Measurements from ENCODE around the gene AIFM3. TPM values are rescaled to one million over a fixed set of nuclear protein-coding genes. Genes with fewer than 3 reads are reported as not detected.

AIFM3 gene
- total and polyA plus RNA-seq, 11 donors: 0.25 to 3.0 (median 0.49) TPM; not detected in 2

- no peaks in the 10 kb centered on the region for H3K27me3 ChIP-seq
- peaks cover 0 to 88% (median 67%) of the 10 kb centered on the region in 9 donors for H3K36me3 ChIP-seq
- H3K27ac ChIP-seq: no peak overlapping the region
- WGBS, 4 donors: 88 to 98% (median 91%) methylated on average over 4 to 7 of the region's 7 CpGs
- ATAC-seq: no peak
- DNase-seq: peak in 1 of 5 donors; percentile 6
- no peaks in the 10 kb centered on the region for H3K4me1 ChIP-seq
- TF ChIP-seq POLR2A (IDR thresholded peaks at IDR 0.05) (no peak), CTCF (IDR thresholded peaks at IDR 0.05) (no peak)
- H3K4me3 ChIP-seq: no peak overlapping the region
- no peaks in the 10 kb centered on the region for H3K9me3 ChIP-seq
- intact Hi-C loops (cut with DNase I): loop anchor here in 1 of 10 donors (10.0 kb wide), 1 partner anchor 77 kb away; the partner anchor contains the start of gene CRKL
Measured at GRCh38 chr22:20992056-20992442, 25.0 kb downstream of the AIFM3 start.

- H3K27ac ChIP-seq: no peak overlapping the region
- TF ChIP-seq POLR2A (IDR thresholded peaks at IDR 0.05): no peak
- TF ChIP-seq CTCF (IDR thresholded peaks at IDR 0.05): no peak
- WGBS, 4 donors: 89 to 90% (median 90%) methylated on average over 16 to 21 of the region's 21 CpGs
- H3K27me3 ChIP-seq: no peaks in the 10 kb centered on the region
- peaks cover 0 to 88% (median 66%) of the 10 kb centered on the region in 9 donors for H3K36me3 ChIP-seq
- no peaks in the 10 kb centered on the region for H3K4me1 ChIP-seq
- no peak overlapping the region for H3K4me3 ChIP-seq
- intact Hi-C loops (cut with DNase I): loop anchor here in 1 of 10 donors (10.0 kb wide), 1 partner anchor 78 kb away; the partner anchor contains the start of gene CRKL
- ATAC-seq (no peak), DNase-seq (peak in 1 of 5 donors; percentile 5)
- no peaks in the 10 kb centered on the region for H3K9me3 ChIP-seq
Measured at GRCh38 chr22:20992456-20993303, 25.6 kb downstream of the AIFM3 start.

- ATAC-seq (no peak), DNase-seq (peak in 1 of 5 donors; percentile 5)
- H3K9me3 ChIP-seq: no peaks in the 10 kb centered on the region
- intact Hi-C loops (cut with DNase I): loop anchor here in 1 of 10 donors (10.0 kb wide), 1 partner anchor 79 kb away; the partner anchor contains the start of gene CRKL
- no peak overlapping the region for H3K4me3 ChIP-seq
- no peak for TF ChIP-seq CTCF (IDR thresholded peaks at IDR 0.05)
- no peaks in the 10 kb centered on the region for H3K4me1 ChIP-seq
- H3K36me3 ChIP-seq: peaks cover 0 to 88% (median 58%) of the 10 kb centered on the region in 9 donors
- H3K27me3 ChIP-seq: no peaks in the 10 kb centered on the region
- H3K27ac ChIP-seq: no peak overlapping the region
- 95 to 99% (median 96%) methylated on average over 10 to 29 of the region's 29 CpGs for WGBS, 4 donors
Measured at GRCh38 chr22:20993304-20994127, 26.5 kb downstream of the AIFM3 start.
